HepG2 (cell line): Measurements from ENCODE around the gene MRPS7. TPM values are rescaled to one million over a fixed set of nuclear protein-coding genes. Genes with fewer than 3 reads are reported as not detected.

ENCODE experiments used
- ATF7 ChIP-seq, 2 experiments: fragments of 450-650 bp in 1 of 2; sonication (generic) in 1 of 2; formaldehyde crosslinking in 1 of 2; IDR thresholded peaks; 2 replicates each; pipeline versions ENCODE4 v1.4.0 to v1.6.1; 2016 to 2020; ENCODE audit warnings: antibody characterized with exemption in 1 of 2, mild to moderate bottlenecking in 1 of 2, missing genetic modification reagents in 1 of 2
- ATRX ChIP-seq: sonication (generic); formaldehyde crosslinking; IDR thresholded peaks from 2 replicates; pipeline ENCODE4 v1.4.0; 2020; ENCODE audit warnings: missing genetic modification reagents, borderline replicate concordance
- CHD2 ChIP-seq: IDR thresholded peaks from 2 replicates; pipeline ENCODE4 v1.6.1; 2011; ENCODE audit warnings: low read depth, low read length, improper control_type of control experiment
- EEA1 ChIP-seq: sonication (generic); formaldehyde crosslinking; IDR thresholded peaks from 2 replicates; pipeline ENCODE4 v1.5.1; 2020; ENCODE audit warnings: mild to moderate bottlenecking, missing genetic modification reagents, borderline replicate concordance
- GATAD1 ChIP-seq: IDR thresholded peaks from 2 replicates; pipeline ENCODE4 v1.6.1; 2016; ENCODE audit warnings: missing genetic modification reagents, missing compliant biosample characterization
- MEIS1 ChIP-seq: sonication (generic); formaldehyde crosslinking; IDR thresholded peaks from 2 replicates; pipeline ENCODE4 v1.9.0; 2021; ENCODE audit warnings: mild to moderate bottlenecking, missing genetic modification reagents, moderate library complexity, borderline replicate concordance
- NR2F1 ChIP-seq, 2 experiments: fragments of 450-650 bp in 1 of 2; formaldehyde crosslinking in 1 of 2; IDR thresholded peaks; 2 replicates each; pipeline versions ENCODE4 v1.5.0 to v1.6.1; 2016 to 2020; ENCODE audit warnings: mild to moderate bottlenecking in 1 of 2, missing compliant biosample characterization in 1 of 2, missing genetic modification reagents in 1 of 2, moderate library complexity in 1 of 2
- NR2F6 ChIP-seq, 2 experiments: IDR thresholded peaks; 2 replicates each; pipeline ENCODE4 v1.6.1; 2016; ENCODE audit warnings: antibody characterized with exemption in 1 of 2, mild to moderate bottlenecking in 1 of 2
- PHF21A ChIP-seq: sonication (generic); formaldehyde crosslinking; IDR thresholded peaks from 2 replicates; pipeline ENCODE4 v1.5.0; 2020; ENCODE audit warnings: mild to moderate bottlenecking, missing genetic modification reagents
- POLR2A ChIP-seq, 2 experiments: IDR thresholded peaks; 2 replicates each; pipeline ENCODE4 v1.6.1; 2011; ENCODE audit warnings: low read depth in 2 of 2, low read length in 2 of 2, mild to moderate bottlenecking in 1 of 2, moderate library complexity in 1 of 2; ENCODE audit not compliant: insufficient read depth in 1 of 2
- SP5 ChIP-seq: IDR thresholded peaks from 2 replicates; pipeline ENCODE4 v1.6.1; 2016; ENCODE audit warnings: low read depth, borderline replicate concordance
- SRSF9 ChIP-seq: fragments of 200-400 bp; formaldehyde crosslinking; IDR thresholded peaks from 2 replicates; pipeline ENCODE4 v1.6.1; 2018; ENCODE audit warnings: borderline replicate concordance, mild to moderate bottlenecking, low read depth, low read length; ENCODE audit not compliant: insufficient read depth, poor library complexity, severe bottlenecking
- TGIF2 ChIP-seq: IDR thresholded peaks from 2 replicates; pipeline ENCODE4 v1.6.1; 2016; ENCODE audit warnings: control low read depth, missing compliant biosample characterization
- ZNF296 ChIP-seq: sonication (generic); formaldehyde crosslinking; conservative IDR thresholded peaks from 2 replicates; pipeline ENCODE4 v1.5.0; 2020; ENCODE audit warnings: mild to moderate bottlenecking, missing genetic modification reagents
- ZNF337 ChIP-seq: sonication (generic); formaldehyde crosslinking; IDR thresholded peaks from 2 replicates; pipeline ENCODE4 v1.5.1; 2020; ENCODE audit warnings: missing genetic modification reagents, low read depth, mild to moderate bottlenecking, borderline replicate concordance
- ZNF484 ChIP-seq: sonication (generic); formaldehyde crosslinking; IDR thresholded peaks from 2 replicates; pipeline ENCODE4 v1.5.1; 2020; ENCODE audit warnings: mild to moderate bottlenecking, low read depth, missing genetic modification reagents, borderline replicate concordance
- ZNF672 ChIP-seq: sonication (generic); formaldehyde crosslinking; IDR thresholded peaks from 2 replicates; pipeline ENCODE4 v1.8.1; 2022; ENCODE audit warnings: missing genetic modification reagents
- ZSCAN9 ChIP-seq: IDR thresholded peaks from 2 replicates; pipeline ENCODE4 v1.6.1; 2016; ENCODE audit warnings: borderline replicate concordance
- polyA plus RNA-seq, 8 experiments: library from polyadenylated mRNA; depleted of rRNA in 3 of 8; stranded (reverse) in 7 of 8; unstranded in 1 of 8; fragments of >200 nt; fragmentation: Illumina TruSeq in 4 of 8; extraction: Trizol in 4 of 8; gene quantifications; 2 replicates each; pipeline versions ENCODE4 v1.2.1 to v1.2.3, GENCODE V29; 2011 to 2016; ENCODE audit warnings: low read depth in 4 of 8, missing spikeins in 1 of 8, mixed read lengths in 1 of 8; ENCODE audit not compliant: insufficient read depth in 1 of 8
- total RNA-seq, 5 experiments: library from RNA; depleted of rRNA; stranded (reverse); fragments of >200 nt; fragmentation: Illumina TruSeq; extraction: Trizol; gene quantifications; 2 replicates each; pipeline ENCODE4 v1.2.3, GENCODE V29; 2016; ENCODE audit warnings: low read depth in 1 of 5
- TF ChIP-seq, protein P1 (sequence below): IDR thresholded peaks from 2 replicates; pipeline ENCODE4 v1.6.1; 2012; ENCODE audit warnings: low read length, improper control_type of control experiment
- TF ChIP-seq, protein P2 (sequence below): fragments of 450-650 bp; IDR thresholded peaks from 2 replicates; pipeline ENCODE4 v1.6.1; 2016
- TF ChIP-seq, protein P3 (sequence below): sonication (generic); formaldehyde crosslinking; IDR thresholded peaks from 2 replicates; pipeline ENCODE4 v1.9.0; 2022; ENCODE audit warnings: low read depth, missing genetic modification reagents

The MRPS7 gene
- total and polyA plus RNA-seq, 2 of the 13 experiments (the other 11 are each of a cell fraction or from before 2014, with no cell fraction given): 97.0 to 162 TPM

DNA sequence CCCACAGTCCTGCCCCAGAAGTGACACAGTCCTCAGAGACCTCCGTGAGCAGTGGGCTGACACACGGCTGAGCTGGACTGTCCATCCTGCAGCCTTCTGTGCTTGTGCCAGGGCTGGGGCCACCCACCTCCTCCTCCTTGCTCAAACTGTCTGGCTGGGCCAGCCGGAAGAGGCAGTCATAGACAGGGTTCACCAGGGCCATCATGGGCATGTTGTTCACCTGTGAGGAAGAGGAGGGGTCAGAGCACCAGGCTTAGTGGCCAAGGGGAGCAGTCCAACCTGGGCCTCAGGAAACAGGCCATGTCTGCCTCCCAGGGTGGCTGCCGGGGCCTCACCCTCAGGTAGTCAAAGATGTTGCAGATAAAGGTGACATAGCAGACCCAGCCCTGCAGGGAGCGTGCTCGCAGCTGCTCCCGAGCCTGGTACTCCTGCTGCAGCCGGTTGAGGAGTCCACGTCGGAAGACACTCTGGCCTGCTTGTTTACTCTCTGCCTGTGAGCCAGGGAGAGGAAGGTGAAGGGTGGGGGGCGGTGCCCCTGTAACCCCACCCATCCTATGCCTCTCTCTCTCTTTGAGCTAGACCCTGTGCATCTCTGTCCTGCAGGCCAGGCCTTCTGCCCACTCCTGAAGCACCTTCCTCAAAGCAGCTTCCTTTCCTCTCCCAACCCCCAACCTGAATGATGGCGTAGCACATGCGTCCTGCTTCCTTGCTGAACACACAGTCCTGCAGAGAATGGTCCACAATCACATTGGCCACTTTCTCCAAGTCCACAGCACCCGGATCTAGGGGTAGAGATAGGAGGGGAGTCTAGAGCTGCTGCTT lies 5.9 kb downstream of the MRPS7 start (continued):
- TF ChIP-seq TGIF2 (no peak), ZNF484 (CRISPR knock-in tag) (no peak), EEA1 (CRISPR knock-in tag) (no peak), ATRX (CRISPR knock-in tag) (no peak), SP5 (peak; percentile 48; the same call in 1 of the 2 replicates), POLR2A (IDR thresholded peaks at IDR 0.05; ENCODE audit: insufficient read depth in 1 of 2, low read depth in 2 of 2, low read length in 2 of 2) (peak in 1 of 2 experiments; percentile 73; a peak in 2 of 4 replicates), NR2F6 (IDR thresholded peaks at IDR 0.05) (no peak), NR2F6 (CRISPR knock-in tag; IDR thresholded peaks at IDR 0.05) (peak; percentile 76), PHF21A (peak; percentile 40; the same call in 1 of the 2 replicates), MEIS1 (CRISPR knock-in tag) (no peak; the same call in 1 of the 2 replicates), ZNF337 (CRISPR knock-in tag) (no peak), ATF7 (IDR thresholded peaks at IDR 0.05) (no peak), ATF7 (CRISPR knock-in tag; IDR thresholded peaks at IDR 0.05) (no peak), ZSCAN9 (CRISPR knock-in tag) (no peak), SRSF9 (no peak), GATAD1 (CRISPR knock-in tag) (peak; percentile 83), NR2F1 (CRISPR knock-in tag; IDR thresholded peaks at IDR 0.05) (no peak), ZNF296 (no peak), CHD2 (no peak), ZNF672 (CRISPR knock-in tag) (no peak)
- TF ChIP-seq, protein P1, sequence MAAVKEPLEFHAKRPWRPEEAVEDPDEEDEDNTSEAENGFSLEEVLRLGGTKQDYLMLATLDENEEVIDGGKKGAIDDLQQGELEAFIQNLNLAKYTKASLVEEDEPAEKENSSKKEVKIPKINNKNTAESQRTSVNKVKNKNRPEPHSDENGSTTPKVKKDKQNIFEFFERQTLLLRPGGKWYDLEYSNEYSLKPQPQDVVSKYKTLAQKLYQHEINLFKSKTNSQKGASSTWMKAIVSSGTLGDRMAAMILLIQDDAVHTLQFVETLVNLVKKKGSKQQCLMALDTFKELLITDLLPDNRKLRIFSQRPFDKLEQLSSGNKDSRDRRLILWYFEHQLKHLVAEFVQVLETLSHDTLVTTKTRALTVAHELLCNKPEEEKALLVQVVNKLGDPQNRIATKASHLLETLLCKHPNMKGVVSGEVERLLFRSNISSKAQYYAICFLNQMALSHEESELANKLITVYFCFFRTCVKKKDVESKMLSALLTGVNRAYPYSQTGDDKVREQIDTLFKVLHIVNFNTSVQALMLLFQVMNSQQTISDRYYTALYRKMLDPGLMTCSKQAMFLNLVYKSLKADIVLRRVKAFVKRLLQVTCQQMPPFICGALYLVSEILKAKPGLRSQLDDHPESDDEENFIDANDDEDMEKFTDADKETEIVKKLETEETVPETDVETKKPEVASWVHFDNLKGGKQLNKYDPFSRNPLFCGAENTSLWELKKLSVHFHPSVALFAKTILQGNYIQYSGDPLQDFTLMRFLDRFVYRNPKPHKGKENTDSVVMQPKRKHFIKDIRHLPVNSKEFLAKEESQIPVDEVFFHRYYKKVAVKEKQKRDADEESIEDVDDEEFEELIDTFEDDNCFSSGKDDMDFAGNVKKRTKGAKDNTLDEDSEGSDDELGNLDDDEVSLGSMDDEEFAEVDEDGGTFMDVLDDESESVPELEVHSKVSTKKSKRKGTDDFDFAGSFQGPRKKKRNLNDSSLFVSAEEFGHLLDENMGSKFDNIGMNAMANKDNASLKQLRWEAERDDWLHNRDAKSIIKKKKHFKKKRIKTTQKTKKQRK: no peak
- TF ChIP-seq, protein P2, sequence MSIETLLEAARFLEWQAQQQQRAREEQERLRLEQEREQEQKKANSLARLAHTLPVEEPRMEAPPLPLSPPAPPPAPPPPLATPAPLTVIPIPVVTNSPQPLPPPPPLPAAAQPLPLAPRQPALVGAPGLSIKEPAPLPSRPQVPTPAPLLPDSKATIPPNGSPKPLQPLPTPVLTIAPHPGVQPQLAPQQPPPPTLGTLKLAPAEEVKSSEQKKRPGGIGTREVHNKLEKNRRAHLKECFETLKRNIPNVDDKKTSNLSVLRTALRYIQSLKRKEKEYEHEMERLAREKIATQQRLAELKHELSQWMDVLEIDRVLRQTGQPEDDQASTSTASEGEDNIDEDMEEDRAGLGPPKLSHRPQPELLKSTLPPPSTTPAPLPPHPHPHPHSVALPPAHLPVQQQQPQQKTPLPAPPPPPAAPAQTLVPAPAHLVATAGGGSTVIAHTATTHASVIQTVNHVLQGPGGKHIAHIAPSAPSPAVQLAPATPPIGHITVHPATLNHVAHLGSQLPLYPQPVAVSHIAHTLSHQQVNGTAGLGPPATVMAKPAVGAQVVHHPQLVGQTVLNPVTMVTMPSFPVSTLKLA: no peak
- TF ChIP-seq, protein P3, sequence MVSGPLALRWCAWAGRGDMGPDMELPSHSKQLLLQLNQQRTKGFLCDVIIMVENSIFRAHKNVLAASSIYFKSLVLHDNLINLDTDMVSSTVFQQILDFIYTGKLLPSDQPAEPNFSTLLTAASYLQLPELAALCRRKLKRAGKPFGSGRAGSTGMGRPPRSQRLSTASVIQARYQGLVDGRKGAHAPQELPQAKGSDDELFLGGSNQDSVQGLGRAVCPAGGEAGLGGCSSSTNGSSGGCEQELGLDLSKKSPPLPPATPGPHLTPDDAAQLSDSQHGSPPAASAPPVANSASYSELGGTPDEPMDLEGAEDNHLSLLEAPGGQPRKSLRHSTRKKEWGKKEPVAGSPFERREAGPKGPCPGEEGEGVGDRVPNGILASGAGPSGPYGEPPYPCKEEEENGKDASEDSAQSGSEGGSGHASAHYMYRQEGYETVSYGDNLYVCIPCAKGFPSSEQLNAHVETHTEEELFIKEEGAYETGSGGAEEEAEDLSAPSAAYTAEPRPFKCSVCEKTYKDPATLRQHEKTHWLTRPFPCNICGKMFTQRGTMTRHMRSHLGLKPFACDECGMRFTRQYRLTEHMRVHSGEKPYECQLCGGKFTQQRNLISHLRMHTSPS (CRISPR knock-in tag): peak; percentile 61; the same call in 1 of the 2 replicates
